H1 (cell line): ENCODE results near the gene BASP1. TPM values are rescaled to one million over a fixed set of nuclear protein-coding genes. Genes with fewer than 3 reads are reported as not detected.

ENCODE experiments used
- CTCF ChIA-PET: fragments of 300-600 bp; sonication (Branson Sonifier 250); formaldehyde crosslinking; loops from one replicate; lab custom pipeline; 2021; ENCODE audit not compliant: partially characterized antibody; lab: Charles Lee
- POLR2A ChIA-PET: fragments of 300-600 bp; sonication (Branson Sonifier 250); formaldehyde crosslinking; loops from one replicate; lab custom pipeline; 2021; ENCODE audit warnings: inconsistent platforms; ENCODE audit not compliant: partially characterized antibody; lab: Charles Lee
- DNase-seq, 2 experiments: peaks; one replicate each; pipeline versions ENCODE4 v3.0.0 to v3.0.0-alpha.2; 2010 to 2022; ENCODE audit warnings: low spot score in 2 of 2, low read depth in 1 of 2, mixed read lengths in 1 of 2
- FAIRE-seq: peaks from 2 replicates; lab custom pipeline; 2011; peaks lifted over from hg19 to GRCh38; lab: Jason Lieb, UNC
- H2AFZ ChIP-seq: 2 replicates; pipeline ENCODE4 v1.8.1; 2012; ENCODE audit warnings: low read length, inconsistent platforms
- H2AK5ac ChIP-seq: 2 replicates; pipeline ENCODE4 v1.6.1; 2013; ENCODE audit warnings: low read depth, low read length
- H2BK120ac ChIP-seq: replicated peaks from 2 replicates; pipeline ENCODE3; 2013; ENCODE audit warnings: low read depth, low read length, inconsistent platforms
- H2BK12ac ChIP-seq: 2 replicates; pipeline ENCODE4 v1.6.1; 2013; ENCODE audit warnings: low read depth, low read length
- H2BK15ac ChIP-seq: 2 replicates; pipeline ENCODE4 v1.6.1; 2013; ENCODE audit warnings: low read length
- H2BK20ac ChIP-seq: 2 replicates; pipeline ENCODE4 v1.6.1; 2013; ENCODE audit warnings: low read length
- H2BK5ac ChIP-seq: 2 replicates; pipeline ENCODE4 v1.6.1; 2013; ENCODE audit warnings: low read depth, low read length
- H3K14ac ChIP-seq: 2 replicates; pipeline ENCODE4 v1.6.1; 2013; ENCODE audit warnings: inconsistent platforms; ENCODE audit not compliant: insufficient read length
- H3K18ac ChIP-seq: 2 replicates; pipeline ENCODE4 v1.6.1; 2013; ENCODE audit warnings: low read length; ENCODE audit errors: extremely low read depth
- H3K23ac ChIP-seq: 2 replicates; pipeline ENCODE4 v1.6.1; 2013; ENCODE audit warnings: inconsistent platforms; ENCODE audit not compliant: insufficient read length
- H3K23me2 ChIP-seq: 2 replicates; pipeline ENCODE4 v1.6.1; 2013; ENCODE audit warnings: low read depth, low read length
- H3K27ac ChIP-seq: 2 replicates; pipeline ENCODE4 v1.6.1; 2011; ENCODE audit warnings: low read depth, low read length, inconsistent platforms
- H3K27me3 ChIP-seq, 4 experiments: replicated peaks in 1 of 4; 1 replicate in 1 of 4; 2 replicates in 3 of 4; pipeline versions ENCODE4 v1.6.1 to v1.8.1; 2011 to 2013; ENCODE audit warnings: low read length in 3 of 4, mild to moderate bottlenecking in 3 of 4, inconsistent platforms in 2 of 4, mixed read lengths in 2 of 4, moderate library complexity in 1 of 4; ENCODE audit not compliant: control insufficient read depth in 3 of 4, insufficient read depth in 3 of 4; ENCODE audit errors: extremely low read depth in 1 of 4
- H3K36me3 ChIP-seq, 4 experiments: 2 replicates each; pipeline versions ENCODE4 v1.6.1 to v1.8.1; 2011 to 2013; ENCODE audit warnings: mild to moderate bottlenecking in 4 of 4, low read length in 3 of 4, moderate library complexity in 2 of 4, control low read depth in 1 of 4, inconsistent platforms in 1 of 4; ENCODE audit not compliant: insufficient read depth in 4 of 4, control insufficient read depth in 2 of 4
- H3K4ac ChIP-seq: replicated peaks from 2 replicates; pipeline ENCODE3; 2013; ENCODE audit warnings: low read length, low read depth, mixed read lengths, inconsistent platforms; ENCODE audit not compliant: insufficient read length
- H3K4me1 ChIP-seq, 4 experiments: replicated peaks in 1 of 4; 1 replicate in 1 of 4; 2 replicates in 3 of 4; pipeline versions ENCODE4 v1.6.1 to v1.8.1; 2011 to 2013; ENCODE audit warnings: low read length in 3 of 4, inconsistent platforms in 2 of 4, mixed read lengths in 1 of 4; ENCODE audit not compliant: insufficient read depth in 4 of 4, control insufficient read depth in 3 of 4
- H3K4me2 ChIP-seq, 2 experiments: 2 replicates each; pipeline versions ENCODE4 v1.6.1 to v1.8.1; 2011 to 2013; ENCODE audit warnings: low read depth in 2 of 2, low read length in 2 of 2, control low read depth in 1 of 2, inconsistent platforms in 1 of 2, mild to moderate bottlenecking in 1 of 2; ENCODE audit not compliant: insufficient read depth in 1 of 2
- H3K4me3 ChIP-seq, 4 experiments: fragments of 200-600, 300-600 bp in 1 of 4; sonication (generic), shearing (Covaris generic), sonication (Bioruptor Twin) in 1 of 4; 2 replicates each; pipeline versions ENCODE4 v1.5.1 to v1.8.1; 2011 to 2016; ENCODE audit warnings: low read length in 4 of 4, low read depth in 3 of 4, control low read depth in 2 of 4, inconsistent platforms in 2 of 4, mild to moderate bottlenecking in 2 of 4, mixed read lengths in 1 of 4, moderate library complexity in 1 of 4; ENCODE audit not compliant: insufficient read depth in 2 of 4; ENCODE audit errors: extremely low read depth in 1 of 4
- H3K56ac ChIP-seq: replicated peaks from 2 replicates; pipeline ENCODE3; 2013; ENCODE audit warnings: low read depth, mild to moderate bottlenecking, mixed read lengths, low read length, inconsistent platforms; ENCODE audit not compliant: insufficient read length
- H3K79me1 ChIP-seq: 2 replicates; pipeline ENCODE4 v1.6.1; 2013; ENCODE audit warnings: low read depth, low read length, control low read depth
- H3K79me2 ChIP-seq, 2 experiments: 2 replicates each; pipeline versions ENCODE4 v1.6.1 to v1.8.1; 2012 to 2013; ENCODE audit warnings: low read length in 2 of 2, mild to moderate bottlenecking in 2 of 2, inconsistent platforms in 1 of 2; ENCODE audit not compliant: insufficient read depth in 2 of 2, control insufficient read depth in 1 of 2
- H3K9ac ChIP-seq, 4 experiments: replicated peaks in 1 of 4; 1 replicate in 1 of 4; 2 replicates in 3 of 4; pipeline versions ENCODE4 v1.6.1 to v1.8.1; 2011 to 2013; ENCODE audit warnings: low read depth in 3 of 4, low read length in 3 of 4, control low read depth in 2 of 4, mild to moderate bottlenecking in 2 of 4, moderate library complexity in 2 of 4, inconsistent platforms in 1 of 4; ENCODE audit errors: extremely low read depth in 1 of 4
- H3K9me3 ChIP-seq, 2 experiments: 2 replicates each; pipeline versions ENCODE4 v1.6.1 to v1.8.1; 2012 to 2013; ENCODE audit warnings: mild to moderate bottlenecking in 2 of 2, moderate library complexity in 2 of 2, control low read depth in 1 of 2, inconsistent platforms in 1 of 2, low read depth in 1 of 2, low read length in 1 of 2, mixed read lengths in 1 of 2; ENCODE audit not compliant: insufficient read depth in 2 of 2
- H4K20me1 ChIP-seq, 2 experiments: replicated peaks in 1 of 2; 2 replicates each; pipeline versions ENCODE3 to v1.8.1; 2011 to 2013; ENCODE audit warnings: inconsistent platforms in 2 of 2, low read length in 2 of 2, mild to moderate bottlenecking in 1 of 2; ENCODE audit not compliant: insufficient read depth in 2 of 2, control insufficient read depth in 1 of 2
- H4K5ac ChIP-seq: 2 replicates; pipeline ENCODE4 v1.6.1; 2013; ENCODE audit warnings: low read length, low read depth, mixed read lengths, inconsistent platforms; ENCODE audit not compliant: insufficient read length
- H4K8ac ChIP-seq: 2 replicates; pipeline ENCODE4 v1.8.0; 2013; ENCODE audit warnings: mild to moderate bottlenecking, moderate library complexity, low read length, inconsistent platforms; ENCODE audit not compliant: insufficient read depth; ENCODE audit errors: extremely low read depth
- H4K91ac ChIP-seq: replicated peaks from 2 replicates; pipeline ENCODE3; 2013; ENCODE audit warnings: low read length, mixed read lengths, inconsistent platforms; ENCODE audit not compliant: insufficient read length
- ATF3 ChIP-seq: IDR thresholded peaks from 2 replicates; pipeline ENCODE4 v1.6.1; 2011; ENCODE audit warnings: low read depth, mild to moderate bottlenecking, low read length; ENCODE audit not compliant: insufficient read depth
- CHD1 ChIP-seq: IDR thresholded peaks from 2 replicates; pipeline ENCODE4 v1.6.1; 2012; ENCODE audit warnings: low read depth, low read length, improper control_type of control experiment
- POU5F1 ChIP-seq: IDR thresholded peaks from 2 replicates; pipeline ENCODE4 v1.6.1; 2011; ENCODE audit warnings: low read depth, mild to moderate bottlenecking, low read length, moderate library complexity
- SUZ12 ChIP-seq: fragments of 200-600 bp; sonication (generic); IDR thresholded peaks from 2 replicates; pipeline ENCODE4 v1.6.1; 2012; ENCODE audit warnings: mild to moderate bottlenecking, inconsistent platforms, low read length, moderate library complexity, mixed read lengths
- TAF7 ChIP-seq: optimal IDR thresholded peaks from 2 replicates; pipeline ENCODE3; 2011; ENCODE audit warnings: low read depth, mild to moderate bottlenecking, inconsistent platforms, low read length, moderate library complexity, borderline replicate concordance
- YY1 ChIP-seq: IDR thresholded peaks from 2 replicates; pipeline ENCODE4 v1.6.1; 2011; ENCODE audit warnings: low read depth, mild to moderate bottlenecking, low read length
- WGBS, 2 experiments: shearing (Covaris generic) in 1 of 2; methylation state at CpG; one replicate each; pipeline versions ENCODE4 v1.1.6 to v1.1.7; 2013 to 2015; ENCODE audit warnings: low lambda C conversion rate in 2 of 2, mixed read lengths in 2 of 2, inconsistent platforms in 1 of 2, low coverage in 1 of 2, missing lambda C conversion rate in 1 of 2; ENCODE audit not compliant: insufficient replicate concordance in 2 of 2, insufficient coverage in 1 of 2, insufficient read length in 1 of 2; ENCODE audit errors: extremely low coverage in 1 of 2, missing lambda C conversion rate in 1 of 2; 5-methylcytosine and 5-hydroxymethylcytosine counted together
- polyA plus RNA-seq, 7 experiments: library from polyadenylated mRNA; depleted of rRNA in 3 of 7; stranded (reverse) in 5 of 7; unstranded in 2 of 7; fragments of >200 nt in 5 of 7; fragments of 200-250 nt in 2 of 7; gene quantifications; 1 replicate in 5 of 7; 2 replicates in 1 of 7; 4 replicates in 1 of 7; pipeline versions ENCODE4 v1.2.1 to v1.2.3, GENCODE V29; 2011 to 2013; ENCODE audit warnings: missing spikeins in 2 of 7, mixed read lengths in 2 of 7
- total RNA-seq: library from RNA; stranded (reverse); fragmentation: NEBNext Ultra II Directional; extraction: Animal tissue kit (Norgen Biotek cat#: 25700); gene quantifications from 2 replicates; pipeline ENCODE4 v1.2.1, GENCODE V29; 2021

BASP1 gene
- total and polyA plus RNA-seq, 2 of the 8 experiments (the other 6 are each of a cell fraction or from before 2014, with no cell fraction given), result 95.2 to 104 TPM

- H3K9ac ChIP-seq, result no peak overlapping the region
- H2AK5ac ChIP-seq, result no peak overlapping the region
- no peak overlapping the region for H3K14ac ChIP-seq
- no peaks in the 10 kb centered on the region for H3K9me3 ChIP-seq
- H4K20me1 ChIP-seq, result peaks cover 17 to 24% of the 10 kb centered on the region in 2 experiments
- no peak overlapping the region for H3K23ac ChIP-seq
- H2BK5ac ChIP-seq, result no peak overlapping the region
- DNase-seq, result no peak
- H3K56ac ChIP-seq, result no peak overlapping the region
- TF ChIP-seq POU5F1 (no peak), ATF3 (no peak), SUZ12 (no peak), CHD1 (no peak), TAF7 (no peak), YY1 (no peak)
- TF ChIP-seq, all 59 proteins: peak for 0
- H3K36me3 ChIP-seq, result peaks cover 0 to 4% (median 0%) of the 10 kb centered on the region in 4 experiments; a peak in 3 of 8 replicates
- H3K27me3 ChIP-seq, result no peaks in the 10 kb centered on the region
- no peak overlapping the region for H3K4ac ChIP-seq
- no peak overlapping the region for H3K27ac ChIP-seq
- H3K4me2 ChIP-seq, result no peak overlapping the region; a peak in 1 of 4 replicates
- H4K8ac ChIP-seq, result no peak overlapping the region
- H4K91ac ChIP-seq, result no peak overlapping the region
- 0 out of 2 replicates have a peak, but pooled peaks cover 1% of the 10 kb centered on the region for H3K23me2 ChIP-seq
- H3K79me1 ChIP-seq, result peaks cover 5% of the 10 kb centered on the region; the same call in 1 of the 2 replicates
- ChIA-PET CTCF (interaction anchor here (0.6 to 1.7 kb wide), 3 partner anchors 10 to 113 kb away, joined by 4 to 6 read pairs (median 5); no protein-coding TSS in a partner anchor), POLR2A (no interaction called here)
- no peak overlapping the region for H2BK15ac ChIP-seq
- no peak overlapping the region for H2BK20ac ChIP-seq
- no peak overlapping the region for H2BK120ac ChIP-seq
- H2AFZ ChIP-seq, result no peak overlapping the region
- H3K4me1 ChIP-seq, result peaks cover 0 to 20% (median 14%) of the 10 kb centered on the region in 4 experiments
- no peak overlapping the region for H2BK12ac ChIP-seq
- no peak for FAIRE-seq
- H3K18ac ChIP-seq, result no peak overlapping the region
- H3K79me2 ChIP-seq, result peaks cover 14 to 91% of the 10 kb centered on the region in 2 experiments
- WGBS, 2 experiments, result 90% methylated on average over 9 of the region's 9 CpGs; no CpG with 5 or more reads in 1 of the 2 experiments
- H3K4me3 ChIP-seq, result no peak overlapping the region
- no peak overlapping the region for H4K5ac ChIP-seq
These were observed 8.1 kb downstream of the BASP1 start for GRCh38 chr5:17225520-17225919.
